Measurements from ENCODE around the gene THPO. TPM values are rescaled to one million over a fixed set of nuclear protein-coding genes. Genes with fewer than 3 reads are reported as not detected.

THPO gene
- total and polyA plus RNA-seq, 2 donors (not counting 3 experiments of a cell fraction or from before 2014, with no cell fraction given), result 0.08 TPM; not detected in 1

- ChIA-PET POLR2A (no interaction called here), CTCF (interaction anchor here (0.7 to 0.8 kb wide), 2 partner anchors 10 to 1536 kb away, joined by 3 read pairs; no protein-coding TSS in a partner anchor)
- FAIRE-seq (no peak), DNase-seq (ENCODE audit: low read depth, low spot score) (no peak)
- no peak overlapping the region for H3K27ac ChIP-seq (ENCODE audit: insufficient read depth, low read depth, low read length)
- H2AFZ ChIP-seq (ENCODE audit: low read depth, low read length), result no peak overlapping the region
- H3K36me3 ChIP-seq (ENCODE audit: control insufficient read depth in 2 of 2, extremely low read depth in 1 of 2, insufficient read depth in 2 of 2, low read length in 2 of 2), result peaks cover 6 to 25% of the 10 kb centered on the region in 2 experiments
- no peaks in the 10 kb centered on the region for H3K27me3 ChIP-seq (ENCODE audit: control insufficient read depth in 2 of 2, insufficient read depth in 2 of 2, low read length in 2 of 2)
- intact Hi-C loops (cut with micrococcal nuclease) (no loop called here), dilution Hi-C loops (cut with MboI; ENCODE audit: extremely low pct_ligation_motif_present, low sequenced_read_pairs) (no loop called here)
- no TSS peak for BruUV-seq (replicated peaks)
- H3K79me2 ChIP-seq (ENCODE audit: control insufficient read depth, insufficient read depth, low read length), result peaks cover 18% of the 10 kb centered on the region
- no peaks in the 10 kb centered on the region for H4K20me1 ChIP-seq (replicated peaks; ENCODE audit: control insufficient read depth, extremely low read depth, insufficient read depth, low read length)
- H3K4me3 ChIP-seq (replicated peaks in 1 of 3; ENCODE audit: insufficient read depth in 1 of 3, low read depth in 1 of 3, low read length in 3 of 3), result no peak overlapping the region
- H3K4me2 ChIP-seq (ENCODE audit: insufficient read depth, low read length), result no peak overlapping the region
- peaks cover 16% of the 10 kb centered on the region for H3K4me1 ChIP-seq (ENCODE audit: control insufficient read depth, extremely low read depth, insufficient read depth, low read length)
- no peak overlapping the region for H3K9ac ChIP-seq (replicated peaks; ENCODE audit: extremely low read depth, insufficient read depth, low read length)
- H3K9me3 ChIP-seq (replicated peaks; ENCODE audit: control insufficient read depth, insufficient read depth, low read length), result no peaks in the 10 kb centered on the region
- TF ChIP-seq GATA2 (IDR thresholded peaks at IDR 0.05; ENCODE audit: insufficient read depth, insufficient read length, low read depth, low read length) (no peak), FOS (IDR thresholded peaks at IDR 0.05; ENCODE audit: borderline replicate concordance, insufficient read depth, low read length) (no peak), POLR2A (IDR thresholded peaks at IDR 0.05; ENCODE audit: low read depth, low read length) (no peak), POLR2AphosphoS5 (IDR thresholded peaks at IDR 0.05; ENCODE audit: insufficient read depth, low read depth, low read length) (no peak), EZH2 (IDR thresholded peaks at IDR 0.05; ENCODE audit: borderline replicate concordance, low read depth, low read length, severe bottlenecking) (no peak)
- TF ChIP-seq, protein P1, sequence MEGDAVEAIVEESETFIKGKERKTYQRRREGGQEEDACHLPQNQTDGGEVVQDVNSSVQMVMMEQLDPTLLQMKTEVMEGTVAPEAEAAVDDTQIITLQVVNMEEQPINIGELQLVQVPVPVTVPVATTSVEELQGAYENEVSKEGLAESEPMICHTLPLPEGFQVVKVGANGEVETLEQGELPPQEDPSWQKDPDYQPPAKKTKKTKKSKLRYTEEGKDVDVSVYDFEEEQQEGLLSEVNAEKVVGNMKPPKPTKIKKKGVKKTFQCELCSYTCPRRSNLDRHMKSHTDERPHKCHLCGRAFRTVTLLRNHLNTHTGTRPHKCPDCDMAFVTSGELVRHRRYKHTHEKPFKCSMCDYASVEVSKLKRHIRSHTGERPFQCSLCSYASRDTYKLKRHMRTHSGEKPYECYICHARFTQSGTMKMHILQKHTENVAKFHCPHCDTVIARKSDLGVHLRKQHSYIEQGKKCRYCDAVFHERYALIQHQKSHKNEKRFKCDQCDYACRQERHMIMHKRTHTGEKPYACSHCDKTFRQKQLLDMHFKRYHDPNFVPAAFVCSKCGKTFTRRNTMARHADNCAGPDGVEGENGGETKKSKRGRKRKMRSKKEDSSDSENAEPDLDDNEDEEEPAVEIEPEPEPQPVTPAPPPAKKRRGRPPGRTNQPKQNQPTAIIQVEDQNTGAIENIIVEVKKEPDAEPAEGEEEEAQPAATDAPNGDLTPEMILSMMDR (IDR thresholded peaks at IDR 0.05; ENCODE audit: extremely low read depth in 1 of 2, insufficient read depth in 1 of 2, low read depth in 1 of 2, low read length in 2 of 2), result no peak
- no peaks in the 10 kb centered on the region for H3K9me1 ChIP-seq (replicated peaks; ENCODE audit: control insufficient read depth, extremely low read depth, insufficient read depth, low read length)
Measured at GRCh38 chr3:184343200-184343876, 34.7 kb downstream of the THPO start.

Data from endothelial cell of umbilical vein (primary cell).